Measurements from ENCODE around the gene GCSH.

The GCSH gene

DNA sequence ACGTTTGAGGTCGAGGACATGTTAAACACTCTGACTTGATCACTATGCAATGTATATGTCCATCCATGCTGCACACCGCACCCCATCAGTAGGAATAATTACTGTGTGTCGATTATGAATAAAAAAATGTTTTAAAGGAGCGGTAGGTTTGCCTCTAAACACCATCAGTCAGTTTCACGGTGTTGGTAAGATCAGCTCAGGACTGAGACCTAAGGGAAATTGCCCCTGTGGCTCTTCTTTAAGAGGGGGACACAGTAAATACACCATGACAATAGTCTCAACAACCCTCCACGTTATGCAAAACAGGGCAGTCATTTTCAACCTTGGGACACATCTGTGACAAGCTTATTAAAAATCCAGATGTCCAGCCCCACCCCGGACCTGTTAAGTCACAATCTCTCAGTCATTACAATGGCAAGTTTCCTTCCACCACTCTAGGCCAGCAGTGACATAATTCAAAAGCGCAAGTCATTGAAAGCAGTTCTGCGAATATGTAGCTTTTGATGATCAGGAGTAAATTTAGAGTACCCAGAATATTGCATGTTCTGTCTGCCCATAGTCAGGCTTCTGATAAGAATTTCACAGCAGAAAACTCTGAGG lies 59.3 kb downstream of the GCSH start:
- H3K27ac ChIP-seq = no peak overlapping the region
- TF ChIP-seq, protein P1, sequence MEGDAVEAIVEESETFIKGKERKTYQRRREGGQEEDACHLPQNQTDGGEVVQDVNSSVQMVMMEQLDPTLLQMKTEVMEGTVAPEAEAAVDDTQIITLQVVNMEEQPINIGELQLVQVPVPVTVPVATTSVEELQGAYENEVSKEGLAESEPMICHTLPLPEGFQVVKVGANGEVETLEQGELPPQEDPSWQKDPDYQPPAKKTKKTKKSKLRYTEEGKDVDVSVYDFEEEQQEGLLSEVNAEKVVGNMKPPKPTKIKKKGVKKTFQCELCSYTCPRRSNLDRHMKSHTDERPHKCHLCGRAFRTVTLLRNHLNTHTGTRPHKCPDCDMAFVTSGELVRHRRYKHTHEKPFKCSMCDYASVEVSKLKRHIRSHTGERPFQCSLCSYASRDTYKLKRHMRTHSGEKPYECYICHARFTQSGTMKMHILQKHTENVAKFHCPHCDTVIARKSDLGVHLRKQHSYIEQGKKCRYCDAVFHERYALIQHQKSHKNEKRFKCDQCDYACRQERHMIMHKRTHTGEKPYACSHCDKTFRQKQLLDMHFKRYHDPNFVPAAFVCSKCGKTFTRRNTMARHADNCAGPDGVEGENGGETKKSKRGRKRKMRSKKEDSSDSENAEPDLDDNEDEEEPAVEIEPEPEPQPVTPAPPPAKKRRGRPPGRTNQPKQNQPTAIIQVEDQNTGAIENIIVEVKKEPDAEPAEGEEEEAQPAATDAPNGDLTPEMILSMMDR (IDR thresholded peaks at IDR 0.05; ENCODE audit: low read depth, low read length) = no peak
- no peak for DNase-seq

GRCh38 chr16:81035975-81036750 lies 60.0 kb downstream of the GCSH start:
- DNase-seq = peak; percentile 10
- Histone ChIP-seq H3K27ac (peak overlapping the region; percentile 45; the same call in 1 of the 2 replicates), H3K9me3 (ENCODE audit: severe bottlenecking) (no peaks in the 10 kb centered on the region), H3K27me3 (ENCODE audit: insufficient read depth, low read depth, severe bottlenecking) (no peaks in the 10 kb centered on the region), H3K4me3 (ENCODE audit: low read depth, low read length) (peak overlapping the region; percentile 41), H3K36me3 (no peaks in the 10 kb centered on the region)
- TF ChIP-seq, protein P1 (IDR thresholded peaks at IDR 0.05; ENCODE audit: low read depth, low read length) = no peak

More for the DNA sequence above, 59.3 kb downstream of the GCSH start:
- no peaks in the 10 kb centered on the region for H3K27me3 ChIP-seq (ENCODE audit: insufficient read depth, low read depth, severe bottlenecking)
- H3K36me3 ChIP-seq = no peaks in the 10 kb centered on the region
- H3K4me3 ChIP-seq (ENCODE audit: low read depth, low read length) = peak overlapping the region; percentile 41
- no peaks in the 10 kb centered on the region for H3K9me3 ChIP-seq (ENCODE audit: severe bottlenecking)

DNA sequence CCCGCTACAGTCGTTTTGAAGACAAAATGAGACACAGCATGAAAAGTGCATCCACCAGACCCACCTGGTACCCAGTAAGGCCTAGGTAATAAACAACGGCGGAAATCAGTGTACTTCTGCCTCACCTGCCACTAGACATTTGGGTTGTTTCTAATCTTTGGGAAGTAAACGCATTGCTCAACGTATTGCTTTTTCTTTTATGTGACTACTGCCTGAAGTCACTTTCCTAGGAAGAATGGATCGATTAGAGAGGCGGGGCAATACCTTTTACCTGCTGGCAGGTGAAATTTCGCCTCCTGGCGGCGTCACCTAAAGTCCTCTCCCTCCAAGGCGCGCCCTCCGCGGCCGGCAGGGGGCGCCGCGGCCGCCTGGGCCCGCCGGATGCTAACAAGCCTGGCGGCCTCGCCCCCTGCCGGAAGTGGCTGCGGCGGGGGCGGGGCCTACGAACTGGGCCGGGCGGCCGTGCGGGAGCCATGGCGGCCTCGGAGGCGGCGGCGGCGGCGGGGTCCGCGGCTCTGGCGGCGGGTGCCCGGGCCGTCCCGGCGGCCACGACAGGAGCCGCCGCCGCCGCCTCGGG lies 60.7 kb downstream of the GCSH start, which contains the start of gene ATMIN:
TSS of gene ATMIN (plus strand) at position 445 of the 577 bp plus-strand sequence. CDS start at position 474, 29 bp downstream.
- H3K27ac ChIP-seq = peak within 1 kb of the TSS; percentile 45; the same call in 1 of the 2 replicates
- no peaks in the 10 kb centered on the region for H3K36me3 ChIP-seq
- TF ChIP-seq, protein P1 (IDR thresholded peaks at IDR 0.05; ENCODE audit: low read depth, low read length) = peak; percentile 76
- no peaks in the 10 kb centered on the region for H3K9me3 ChIP-seq (ENCODE audit: severe bottlenecking)
- H3K27me3 ChIP-seq (ENCODE audit: insufficient read depth, low read depth, severe bottlenecking) = no peaks in the 10 kb centered on the region
- H3K4me3 ChIP-seq (ENCODE audit: low read depth, low read length) = peak within 1 kb of the TSS; percentile 41
- peak; percentile 63 for DNase-seq
